ENCODE results near the gene GRIN3A.

Gene GRIN3A

DNA sequence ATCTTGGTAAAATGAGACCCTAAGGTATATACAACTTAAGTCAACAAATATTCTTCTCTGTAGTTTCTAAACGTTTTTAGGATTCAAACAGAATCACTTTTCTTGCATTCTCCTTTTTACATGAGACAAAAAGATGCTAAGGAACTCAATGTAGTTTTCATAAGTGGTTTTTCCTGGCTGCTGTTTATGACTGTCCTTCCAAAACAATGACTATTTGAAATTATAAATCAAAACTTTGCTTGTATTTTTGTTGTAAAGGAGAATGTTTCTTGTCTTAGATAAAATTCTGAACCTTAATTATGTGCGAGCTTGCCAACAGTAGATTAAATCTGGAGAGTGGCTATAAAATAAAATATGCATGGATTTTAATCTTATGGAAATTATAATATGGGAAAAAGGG lies 53.8 kb downstream of the GRIN3A start:
- H3K36me3 ChIP-seq (ENCODE audit: insufficient read depth, low read length) = no peaks in the 10 kb centered on the region
- no peaks in the 10 kb centered on the region for H4K20me1 ChIP-seq (ENCODE audit: insufficient read depth, low read length, poor library complexity, severe bottlenecking)
- no peak for TF ChIP-seq EZH2phosphoT487 (IDR thresholded peaks at IDR 0.05; ENCODE audit: borderline replicate concordance)
- TF ChIP-seq, protein P1, sequence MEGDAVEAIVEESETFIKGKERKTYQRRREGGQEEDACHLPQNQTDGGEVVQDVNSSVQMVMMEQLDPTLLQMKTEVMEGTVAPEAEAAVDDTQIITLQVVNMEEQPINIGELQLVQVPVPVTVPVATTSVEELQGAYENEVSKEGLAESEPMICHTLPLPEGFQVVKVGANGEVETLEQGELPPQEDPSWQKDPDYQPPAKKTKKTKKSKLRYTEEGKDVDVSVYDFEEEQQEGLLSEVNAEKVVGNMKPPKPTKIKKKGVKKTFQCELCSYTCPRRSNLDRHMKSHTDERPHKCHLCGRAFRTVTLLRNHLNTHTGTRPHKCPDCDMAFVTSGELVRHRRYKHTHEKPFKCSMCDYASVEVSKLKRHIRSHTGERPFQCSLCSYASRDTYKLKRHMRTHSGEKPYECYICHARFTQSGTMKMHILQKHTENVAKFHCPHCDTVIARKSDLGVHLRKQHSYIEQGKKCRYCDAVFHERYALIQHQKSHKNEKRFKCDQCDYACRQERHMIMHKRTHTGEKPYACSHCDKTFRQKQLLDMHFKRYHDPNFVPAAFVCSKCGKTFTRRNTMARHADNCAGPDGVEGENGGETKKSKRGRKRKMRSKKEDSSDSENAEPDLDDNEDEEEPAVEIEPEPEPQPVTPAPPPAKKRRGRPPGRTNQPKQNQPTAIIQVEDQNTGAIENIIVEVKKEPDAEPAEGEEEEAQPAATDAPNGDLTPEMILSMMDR (conservative IDR thresholded peaks at IDR 0.05; ENCODE audit: low read length) = no peak
- H3K4me3 ChIP-seq (ENCODE audit: low read length, poor library complexity, severe bottlenecking) = no peak overlapping the region
- H2AFZ ChIP-seq (ENCODE audit: low read length) = no peak overlapping the region
- no peaks in the 10 kb centered on the region for H3F3A ChIP-seq (ENCODE audit: low read depth)
- no peak overlapping the region for H3K4me2 ChIP-seq (ENCODE audit: low read depth, low read length, poor library complexity, severe bottlenecking)
- no peak overlapping the region for H3K9ac ChIP-seq (ENCODE audit: low read depth, low read length, poor library complexity, severe bottlenecking)
- H3K4me1 ChIP-seq (ENCODE audit: insufficient read depth, low read length, poor library complexity, severe bottlenecking) = no peaks in the 10 kb centered on the region
- H3K27me3 ChIP-seq (ENCODE audit: insufficient read depth, low read length, poor library complexity, severe bottlenecking) = no peaks in the 10 kb centered on the region
- no peaks in the 10 kb centered on the region for H3K9me3 ChIP-seq (ENCODE audit: insufficient read depth, low read depth, low read length)
- no peaks in the 10 kb centered on the region for H3K9me2 ChIP-seq (replicated peaks; ENCODE audit: low read depth, low read length)
- no peaks in the 10 kb centered on the region for H3K79me2 ChIP-seq (ENCODE audit: insufficient read depth, low read length)

DNA sequence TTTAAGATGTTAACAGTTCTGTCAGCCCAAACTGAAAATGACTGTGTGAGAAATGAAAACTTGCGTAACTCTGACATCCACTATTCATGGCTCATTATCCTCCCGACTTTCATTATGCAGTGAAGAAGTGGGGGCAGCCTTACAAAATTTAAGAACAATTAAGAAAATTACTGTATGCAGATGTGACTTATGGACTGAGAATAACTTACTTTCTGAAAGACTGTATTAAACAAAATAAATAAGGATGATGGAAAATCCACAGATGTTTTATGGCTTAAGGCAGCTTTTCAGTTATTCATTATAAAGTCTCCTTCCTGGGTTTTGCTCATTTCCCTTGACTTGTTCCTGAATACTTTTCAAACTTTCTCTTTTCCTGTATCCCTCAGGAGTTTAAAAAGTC lies 55.2 kb downstream of the GRIN3A start:
- Histone ChIP-seq H4K20me1 (ENCODE audit: insufficient read depth, low read length, poor library complexity, severe bottlenecking) (no peaks in the 10 kb centered on the region), H3K9ac (ENCODE audit: low read depth, low read length, poor library complexity, severe bottlenecking) (no peak overlapping the region), H3K36me3 (ENCODE audit: insufficient read depth, low read length) (no peaks in the 10 kb centered on the region), H3K27me3 (ENCODE audit: insufficient read depth, low read length, poor library complexity, severe bottlenecking) (no peaks in the 10 kb centered on the region), H3K4me1 (ENCODE audit: insufficient read depth, low read length, poor library complexity, severe bottlenecking) (no peaks in the 10 kb centered on the region), H3K79me2 (ENCODE audit: insufficient read depth, low read length) (no peaks in the 10 kb centered on the region), H2AFZ (ENCODE audit: low read length) (no peak overlapping the region), H3K4me2 (ENCODE audit: low read depth, low read length, poor library complexity, severe bottlenecking) (no peak overlapping the region), H3K9me2 (replicated peaks; ENCODE audit: low read depth, low read length) (no peaks in the 10 kb centered on the region), H3K4me3 (ENCODE audit: low read length, poor library complexity, severe bottlenecking) (no peak overlapping the region), H3F3A (ENCODE audit: low read depth) (no peaks in the 10 kb centered on the region), H3K9me3 (ENCODE audit: insufficient read depth, low read depth, low read length) (no peaks in the 10 kb centered on the region)
- TF ChIP-seq, protein P1 (conservative IDR thresholded peaks at IDR 0.05; ENCODE audit: low read length) = no peak
- no peak for TF ChIP-seq EZH2phosphoT487 (IDR thresholded peaks at IDR 0.05; ENCODE audit: borderline replicate concordance)

DNA sequence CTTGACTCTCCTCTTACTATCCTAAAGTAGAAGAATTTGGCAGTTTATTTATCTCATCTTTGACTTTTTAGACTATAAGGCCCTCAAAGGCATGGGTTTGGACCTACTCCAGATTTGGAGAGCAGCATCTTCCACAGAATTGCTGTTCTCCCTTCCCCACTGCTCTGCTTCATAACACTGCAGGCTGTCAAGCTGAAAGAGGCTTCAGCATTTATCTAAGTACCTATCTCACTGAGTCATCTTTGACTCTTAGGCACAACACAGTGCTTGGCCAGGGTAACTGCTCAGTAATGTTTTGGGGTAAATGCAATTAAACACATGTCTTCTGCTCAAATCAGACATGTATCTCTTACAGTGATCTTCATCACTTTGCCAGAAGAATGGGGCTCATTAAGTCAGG lies 60.6 kb downstream of the GRIN3A start:
- Histone ChIP-seq H3K9me2 (replicated peaks; ENCODE audit: low read depth, low read length) (no peaks in the 10 kb centered on the region), H2AFZ (ENCODE audit: low read length) (no peak overlapping the region), H3K27me3 (ENCODE audit: insufficient read depth, low read length, poor library complexity, severe bottlenecking) (no peaks in the 10 kb centered on the region), H3K36me3 (ENCODE audit: insufficient read depth, low read length) (no peaks in the 10 kb centered on the region), H3K4me2 (ENCODE audit: low read depth, low read length, poor library complexity, severe bottlenecking) (no peak overlapping the region), H3K79me2 (ENCODE audit: insufficient read depth, low read length) (no peaks in the 10 kb centered on the region), H3F3A (ENCODE audit: low read depth) (no peaks in the 10 kb centered on the region), H4K20me1 (ENCODE audit: insufficient read depth, low read length, poor library complexity, severe bottlenecking) (no peaks in the 10 kb centered on the region), H3K9ac (ENCODE audit: low read depth, low read length, poor library complexity, severe bottlenecking) (no peak overlapping the region), H3K4me3 (ENCODE audit: low read length, poor library complexity, severe bottlenecking) (no peak overlapping the region), H3K9me3 (ENCODE audit: insufficient read depth, low read depth, low read length) (no peaks in the 10 kb centered on the region), H3K4me1 (ENCODE audit: insufficient read depth, low read length, poor library complexity, severe bottlenecking) (no peaks in the 10 kb centered on the region)
- TF ChIP-seq EZH2phosphoT487 (IDR thresholded peaks at IDR 0.05; ENCODE audit: borderline replicate concordance) = no peak
- TF ChIP-seq, protein P1 (conservative IDR thresholded peaks at IDR 0.05; ENCODE audit: low read length) = no peak

Measured in Loucy (cell line).